HG03039 (cell line): Measurements from ENCODE around the gene KCNC3.

Source experiments
- ATAC-seq: cut with Tn5 transposase; IDR thresholded peaks from one replicate; pipeline ENCODE4 v1.9.1; 2021; ENCODE audit warnings: mild to moderate bottlenecking, moderate library complexity; ENCODE audit not compliant: unreplicated experiment

Gene KCNC3

GRCh38 chr19:50329146-50329925 lies at the start of gene KCNC3:
KCNC3 (minus strand) TSS chr19:50329377; CDS start chr19:50329082, 295 bp downstream.
- peak; percentile 38 for ATAC-seq

GRCh38 chr19:50378863-50379236 lies 49.7 kb upstream of the KCNC3 start:
- ATAC-seq, result no peak

GRCh38 chr19:50378169-50378862 lies 49.1 kb upstream of the KCNC3 start:
- no peak for ATAC-seq

GRCh38 chr19:50377517-50377916 lies 48.3 kb upstream of the KCNC3 start:
- no peak for ATAC-seq

- no peak for ATAC-seq
These were observed 47.9 kb upstream of the KCNC3 start for GRCh38 chr19:50377051-50377461.

GRCh38 chr19:50376166-50377050 lies 47.2 kb upstream of the KCNC3 start, which contains the start of gene NR1H2:
NR1H2 (plus strand) TSS chr19:50376457; CDS start chr19:50377606, 1,149 bp downstream.
- ATAC-seq, result peak; percentile 77

GRCh38 chr19:50371914-50372475 lies 42.8 kb upstream of the KCNC3 start:
- ATAC-seq, result no peak

- ATAC-seq, result no peak
These were observed 39.7 kb upstream of the KCNC3 start for GRCh38 chr19:50368649-50369570.

- no peak for ATAC-seq
These were observed 36.5 kb upstream of the KCNC3 start, which contains the start of gene NAPSA for GRCh38 chr19:50365434-50366306. NAPSA (minus strand) TSS chr19:50365639; CDS start chr19:50365621, 18 bp downstream.

GRCh38 chr19:50362656-50363424 lies 33.7 kb upstream of the KCNC3 start:
- no peak for ATAC-seq

GRCh38 chr19:50362030-50362412 lies 32.8 kb upstream of the KCNC3 start:
- ATAC-seq, result no peak

- no peak for ATAC-seq
These were observed 32.3 kb upstream of the KCNC3 start for GRCh38 chr19:50361290-50362029.

GRCh38 chr19:50359328-50359818 lies 30.2 kb upstream of the KCNC3 start:
- ATAC-seq, result no peak

GRCh38 chr19:50358483-50359327 lies 29.5 kb upstream of the KCNC3 start:
- peak; percentile 39 for ATAC-seq

- no peak for ATAC-seq
These were observed 28.3 kb upstream of the KCNC3 start for GRCh38 chr19:50357178-50358100.
